Neural progenitor cell (in vitro differentiated cells): ENCODE results near the gene CFAP74.
"Not testable (repeated sequence)": the region's sequence is repeated elsewhere in the genome, so short reads cannot be mapped to it uniquely, and the experiment has no call there.

Source experiments
- EZH2 ChIP-seq: fragments of 200-600 bp; sonication (generic); IDR thresholded peaks from 2 replicates; pipeline ENCODE4 v1.6.1; 2017; ENCODE audit warnings: antibody characterized with exemption, mild to moderate bottlenecking, moderate library complexity
- TF ChIP-seq, protein P1 (sequence below): fragments of 200-600 bp; sonication (generic); IDR thresholded peaks from 2 replicates; pipeline ENCODE4 v1.5.1; 2017; ENCODE audit warnings: antibody characterized with exemption, mild to moderate bottlenecking

DNA sequence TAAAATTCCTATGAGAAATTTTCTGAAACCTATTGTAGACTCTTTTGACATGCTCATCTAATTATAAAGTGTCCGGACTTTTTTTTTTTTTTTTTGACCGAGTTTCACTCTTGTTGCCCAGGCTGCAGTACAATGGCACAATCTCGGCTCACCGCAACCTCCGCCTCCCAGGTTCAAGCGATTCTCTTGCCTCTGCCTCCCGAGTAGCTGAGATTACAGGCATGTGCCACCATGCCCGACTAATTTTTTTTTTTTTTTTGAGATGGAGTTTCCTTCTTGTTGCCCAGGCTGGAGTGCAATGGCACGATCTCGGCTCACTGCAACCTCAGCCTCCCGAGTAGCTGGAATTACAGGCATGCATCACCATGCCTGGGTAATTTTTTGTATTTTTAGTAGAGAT, 119.7 kb downstream of the CFAP74 start:
- TF ChIP-seq, protein P1, sequence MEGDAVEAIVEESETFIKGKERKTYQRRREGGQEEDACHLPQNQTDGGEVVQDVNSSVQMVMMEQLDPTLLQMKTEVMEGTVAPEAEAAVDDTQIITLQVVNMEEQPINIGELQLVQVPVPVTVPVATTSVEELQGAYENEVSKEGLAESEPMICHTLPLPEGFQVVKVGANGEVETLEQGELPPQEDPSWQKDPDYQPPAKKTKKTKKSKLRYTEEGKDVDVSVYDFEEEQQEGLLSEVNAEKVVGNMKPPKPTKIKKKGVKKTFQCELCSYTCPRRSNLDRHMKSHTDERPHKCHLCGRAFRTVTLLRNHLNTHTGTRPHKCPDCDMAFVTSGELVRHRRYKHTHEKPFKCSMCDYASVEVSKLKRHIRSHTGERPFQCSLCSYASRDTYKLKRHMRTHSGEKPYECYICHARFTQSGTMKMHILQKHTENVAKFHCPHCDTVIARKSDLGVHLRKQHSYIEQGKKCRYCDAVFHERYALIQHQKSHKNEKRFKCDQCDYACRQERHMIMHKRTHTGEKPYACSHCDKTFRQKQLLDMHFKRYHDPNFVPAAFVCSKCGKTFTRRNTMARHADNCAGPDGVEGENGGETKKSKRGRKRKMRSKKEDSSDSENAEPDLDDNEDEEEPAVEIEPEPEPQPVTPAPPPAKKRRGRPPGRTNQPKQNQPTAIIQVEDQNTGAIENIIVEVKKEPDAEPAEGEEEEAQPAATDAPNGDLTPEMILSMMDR, result not testable (repeated sequence)
- not testable (repeated sequence) for TF ChIP-seq EZH2
